Spinal cord (tissue), 10 donors: Measurements from ENCODE around the gene CDK1. TPM values are rescaled to one million over a fixed set of nuclear protein-coding genes. Genes with fewer than 3 reads are reported as not detected.

ENCODE experiments used
- DNase-seq, 6 donors: peaks; one replicate each; pipeline versions ENCODE4 v3.0.0 to v3.0.0-alpha.2; 2013 to 2015; ENCODE audit warnings: low spot score in 6 of 6, low read depth in 4 of 6
- H3K27ac ChIP-seq: one replicate; pipeline ENCODE4 v1.5.1; 2013; ENCODE audit warnings: low read depth, low read length, control low read depth
- H3K27me3 ChIP-seq: one replicate; pipeline ENCODE4 v1.6.1; 2013; ENCODE audit warnings: low read length; ENCODE audit not compliant: control insufficient read depth, insufficient read depth
- H3K36me3 ChIP-seq: one replicate; pipeline ENCODE4 v1.6.1; 2013; ENCODE audit warnings: low read length; ENCODE audit not compliant: control insufficient read depth, insufficient read depth
- H3K4me1 ChIP-seq: one replicate; pipeline ENCODE4 v1.6.1; 2013; ENCODE audit warnings: low read length; ENCODE audit not compliant: control insufficient read depth, insufficient read depth
- H3K4me3 ChIP-seq: one replicate; pipeline ENCODE4 v1.5.1; 2013; ENCODE audit warnings: low read depth, low read length, control low read depth
- H3K9me3 ChIP-seq: one replicate; pipeline ENCODE4 v1.6.1; 2013; ENCODE audit warnings: low read length; ENCODE audit not compliant: control insufficient read depth, insufficient read depth
- WGBS: methylation state at CpG from one replicate; pipeline ENCODE4 v1.1.5; 2013; ENCODE audit warnings: missing lambda C conversion rate; ENCODE audit not compliant: insufficient coverage; 5-methylcytosine and 5-hydroxymethylcytosine counted together
- polyA plus RNA-seq, 2 donors: library from polyadenylated mRNA; unstranded; fragments of 120-200 nt; gene quantifications; one replicate each; pipeline ENCODE4 v1.2.1, GENCODE V29; 2013; ENCODE audit not compliant: insufficient read length in 2 of 2
- total RNA-seq, 2 donors: library from RNA; depleted of rRNA in 1 of 2; stranded (reverse); fragments of 120-200 nt in 1 of 2; fragments of >200 nt in 1 of 2; gene quantifications; one replicate each; pipeline versions ENCODE4 v1.2.3 to v1.2.4, GENCODE V29; 2013 to 2014
- donor health status: healthy.

CDK1 gene
- total and polyA plus RNA-seq, 4 donors = 38.7 to 49.0 (median 45.0) TPM

DNA sequence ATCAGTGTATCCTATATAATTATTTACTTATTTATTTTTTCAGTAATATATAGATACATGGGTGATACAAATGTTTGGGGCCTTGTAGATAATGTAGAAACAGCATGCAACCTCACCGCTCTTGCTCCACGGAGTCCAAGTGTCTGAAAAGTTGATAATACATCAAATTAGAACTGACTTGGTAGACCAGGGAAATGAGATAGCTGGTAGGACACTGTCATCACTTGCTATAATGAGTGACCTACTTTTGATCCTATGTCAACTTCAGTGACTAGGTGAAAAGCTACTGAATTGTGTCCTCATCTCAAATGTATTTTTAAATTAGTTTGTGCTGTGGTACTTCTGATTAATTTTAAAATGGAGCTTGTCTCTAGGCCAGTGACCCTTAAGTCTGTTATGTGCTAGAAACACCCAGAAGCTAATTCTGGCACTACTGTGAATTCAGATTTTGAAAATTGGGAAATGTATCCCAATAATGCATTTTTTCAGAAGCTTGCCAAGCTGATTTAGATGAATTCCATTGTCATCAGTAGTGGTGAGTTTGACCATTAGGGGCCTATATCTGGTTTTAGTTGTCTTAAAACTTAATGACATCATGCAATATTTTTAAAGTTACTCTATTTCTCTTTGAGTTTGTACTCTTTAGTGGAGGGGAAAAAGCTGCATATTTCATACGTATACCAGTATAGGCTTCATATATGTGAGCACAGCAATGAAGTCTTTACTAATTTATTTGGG lies 17.4 kb downstream of the CDK1 start:
- Histone ChIP-seq H3K9me3 (no peaks in the 10 kb centered on the region), H3K4me1 (no peaks in the 10 kb centered on the region), H3K4me3 (no peak overlapping the region), H3K27me3 (no peaks in the 10 kb centered on the region), H3K36me3 (no peaks in the 10 kb centered on the region), H3K27ac (no peak overlapping the region)
- no CpG with 5 or more reads among the region's 3 CpGs for WGBS
- DNase-seq = no peak

DNA sequence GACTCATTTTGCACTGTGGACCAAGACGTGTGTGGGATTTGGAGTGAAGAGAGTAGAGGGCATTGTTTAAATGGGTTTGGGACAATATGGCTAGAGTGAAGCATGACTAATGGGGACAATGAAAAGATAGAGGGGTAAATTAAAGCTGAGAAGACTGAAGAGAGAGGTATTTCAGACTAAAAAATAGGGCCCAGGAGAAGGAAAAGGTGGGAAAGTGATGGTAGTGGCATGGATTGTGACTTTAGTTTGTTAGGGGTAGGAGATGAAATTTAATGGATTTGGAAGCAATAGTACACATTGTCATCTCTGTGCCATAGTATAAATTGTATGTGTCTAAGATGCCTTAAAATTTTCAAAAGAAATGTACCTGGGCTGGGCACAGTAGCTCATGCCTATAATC lies 18.2 kb downstream of the CDK1 start:
- H3K4me1 ChIP-seq = no peaks in the 10 kb centered on the region
- no peaks in the 10 kb centered on the region for H3K27me3 ChIP-seq
- no peak for DNase-seq
- no peak overlapping the region for H3K27ac ChIP-seq
- no peaks in the 10 kb centered on the region for H3K9me3 ChIP-seq
- no peaks in the 10 kb centered on the region for H3K36me3 ChIP-seq
- H3K4me3 ChIP-seq = no peak overlapping the region
- 43% methylated on average over 1 of the region's 1 CpG for WGBS

DNA sequence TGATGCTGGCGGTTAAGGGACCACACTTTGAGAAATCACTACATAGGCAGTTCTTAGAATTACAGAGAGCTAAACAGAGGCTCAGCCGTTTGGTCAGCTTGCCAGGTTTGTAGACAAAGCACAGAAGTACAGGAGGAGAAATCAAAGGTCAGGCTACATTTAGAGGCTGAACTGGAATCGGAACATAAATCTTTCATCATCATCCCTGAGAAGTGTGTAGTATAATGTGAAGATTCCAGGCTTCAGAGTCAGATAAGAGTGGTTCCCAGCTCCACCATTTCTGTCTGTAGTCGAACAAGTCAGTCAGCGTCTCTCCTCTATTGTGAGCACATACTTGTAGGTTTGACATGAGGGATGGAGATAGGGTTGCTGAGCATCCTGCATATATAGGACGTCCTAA lies 18.9 kb downstream of the CDK1 start:
- no peaks in the 10 kb centered on the region for H3K36me3 ChIP-seq
- no peaks in the 10 kb centered on the region for H3K4me1 ChIP-seq
- H3K27ac ChIP-seq = no peak overlapping the region
- no peaks in the 10 kb centered on the region for H3K9me3 ChIP-seq
- no peak for DNase-seq
- H3K4me3 ChIP-seq = no peak overlapping the region
- no peaks in the 10 kb centered on the region for H3K27me3 ChIP-seq
- WGBS = 64% methylated on average over 3 of the region's 6 CpGs

DNA sequence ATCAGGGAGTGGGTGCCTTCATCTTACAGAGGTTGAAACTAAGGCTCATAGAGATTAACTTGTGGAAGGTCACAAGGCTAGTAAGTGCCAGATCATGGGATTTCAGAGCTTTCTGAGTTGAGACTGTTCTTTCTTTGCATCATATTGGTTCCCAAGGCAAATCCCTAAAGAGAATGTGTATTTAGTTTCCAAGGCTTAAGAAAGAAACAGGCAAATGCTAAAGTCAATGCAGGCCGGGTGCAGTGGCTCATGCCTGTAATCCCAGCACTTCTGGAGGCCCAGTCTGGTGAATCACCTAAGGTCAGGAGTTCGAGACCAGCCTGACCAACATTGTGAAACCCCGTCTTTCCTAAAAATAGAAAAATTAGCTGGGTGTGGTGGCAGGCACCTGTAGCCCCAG lies 19.8 kb downstream of the CDK1 start:
- no peak for DNase-seq
- Histone ChIP-seq H3K4me3 (no peak overlapping the region), H3K27ac (no peak overlapping the region)

GRCh38 chr10:60798870-60799269 lies 20.6 kb downstream of the CDK1 start:
- WGBS = 96% methylated on average over 4 of the region's 4 CpGs
- Histone ChIP-seq H3K27me3 (no peaks in the 10 kb centered on the region), H3K36me3 (no peaks in the 10 kb centered on the region), H3K9me3 (no peaks in the 10 kb centered on the region), H3K27ac (no peak overlapping the region), H3K4me3 (no peak overlapping the region), H3K4me1 (no peaks in the 10 kb centered on the region)
- DNase-seq = no peak

More for the DNA sequence above, 19.8 kb downstream of the CDK1 start:
- no peaks in the 10 kb centered on the region for H3K27me3 ChIP-seq
- WGBS = 93% methylated on average over 3 of the region's 3 CpGs
- H3K9me3 ChIP-seq = no peaks in the 10 kb centered on the region
- H3K36me3 ChIP-seq = no peaks in the 10 kb centered on the region
- H3K4me1 ChIP-seq = no peaks in the 10 kb centered on the region

DNA sequence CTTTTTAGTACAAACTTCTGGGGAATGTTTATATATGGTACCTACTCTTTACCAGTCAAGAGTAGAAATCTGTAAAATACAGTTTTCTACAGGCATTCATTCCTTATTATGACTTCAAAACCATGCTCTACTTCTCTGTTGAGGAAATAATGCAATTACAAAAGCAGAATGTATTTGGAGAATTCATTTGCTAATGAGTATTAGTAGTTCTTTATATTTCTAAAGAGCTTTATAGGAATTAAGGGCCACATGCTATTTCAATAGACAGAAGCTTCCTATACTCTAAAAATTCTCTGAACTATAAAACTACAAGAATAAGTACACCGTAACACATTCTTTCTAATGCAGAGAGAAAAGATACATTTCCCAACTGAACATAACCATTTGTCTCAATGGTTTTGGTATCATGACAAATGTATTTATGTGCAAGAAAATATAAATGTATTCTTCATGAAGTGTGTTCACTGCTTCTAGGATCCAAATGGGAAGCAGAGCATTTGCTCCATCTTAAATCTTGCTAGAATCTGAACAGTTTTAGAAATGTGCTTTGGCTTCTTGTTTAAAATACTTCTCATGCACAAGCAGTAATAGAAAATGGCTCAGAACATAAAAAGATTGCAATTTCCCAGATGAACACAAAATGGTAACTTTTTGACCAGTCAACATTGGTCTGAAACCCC lies 21.8 kb downstream of the CDK1 start:
- Histone ChIP-seq H3K36me3 (no peaks in the 10 kb centered on the region), H3K4me1 (no peaks in the 10 kb centered on the region), H3K4me3 (no peak overlapping the region), H3K27me3 (no peaks in the 10 kb centered on the region), H3K27ac (no peak overlapping the region), H3K9me3 (no peaks in the 10 kb centered on the region)
- no CpG with 5 or more reads among the region's 1 CpG for WGBS
- DNase-seq = peak in 1 of 6 donors; percentile 56

- Histone ChIP-seq H3K36me3 (no peaks in the 10 kb centered on the region), H3K4me3 (no peak overlapping the region), H3K4me1 (no peaks in the 10 kb centered on the region), H3K27me3 (no peaks in the 10 kb centered on the region), H3K27ac (no peak overlapping the region), H3K9me3 (no peaks in the 10 kb centered on the region)
- no peak for DNase-seq
Observed at GRCh38 chr10:60800918-60801317, 22.6 kb downstream of the CDK1 start.

DNA sequence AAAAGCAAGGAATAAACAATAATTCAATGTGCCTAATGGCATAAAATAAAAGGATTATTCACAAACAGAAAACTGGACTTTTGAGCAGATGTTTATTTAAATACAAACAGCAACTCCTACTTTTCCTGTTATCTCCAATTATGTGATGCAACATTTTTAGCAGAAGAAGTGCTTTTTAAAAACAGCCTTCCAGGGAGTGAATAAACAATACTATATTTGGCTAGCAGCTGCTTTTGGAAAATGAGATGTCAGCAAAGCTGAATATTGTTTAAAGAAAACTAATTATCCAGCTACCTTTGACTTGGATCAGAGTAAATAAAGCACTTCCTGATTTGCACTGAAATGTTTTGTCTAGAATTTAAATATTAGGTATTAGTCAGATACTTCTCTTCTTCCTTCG lies 23.2 kb downstream of the CDK1 start:
- Histone ChIP-seq H3K27ac (no peak overlapping the region), H3K9me3 (no peaks in the 10 kb centered on the region), H3K4me3 (no peak overlapping the region), H3K27me3 (no peaks in the 10 kb centered on the region), H3K4me1 (no peaks in the 10 kb centered on the region), H3K36me3 (no peaks in the 10 kb centered on the region)
- DNase-seq = no peak
- no CpG with 5 or more reads among the region's 1 CpG for WGBS

DNA sequence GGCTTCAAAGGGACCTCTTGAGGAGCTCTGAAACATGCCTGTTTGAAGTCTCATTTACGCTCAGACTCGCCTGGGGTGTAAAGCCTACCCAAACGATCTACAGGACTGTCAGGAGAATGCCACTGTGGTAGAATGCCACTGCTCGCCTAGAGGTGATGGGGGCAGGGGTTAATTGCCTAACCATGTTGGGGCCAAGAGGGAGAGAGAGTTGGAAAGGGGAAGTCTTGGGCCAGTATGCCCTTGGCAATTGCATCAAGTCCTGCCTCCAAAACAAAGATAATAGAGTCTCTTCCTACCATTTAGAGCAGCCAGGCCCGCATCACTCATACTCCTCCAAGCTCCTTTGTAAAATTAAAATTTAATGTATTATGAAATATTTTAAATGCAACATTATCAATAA lies 25.2 kb downstream of the CDK1 start:
- H3K27me3 ChIP-seq = no peaks in the 10 kb centered on the region
- no peak overlapping the region for H3K4me3 ChIP-seq
- no peak for DNase-seq
- no peaks in the 10 kb centered on the region for H3K9me3 ChIP-seq
- H3K27ac ChIP-seq = no peak overlapping the region
- no peaks in the 10 kb centered on the region for H3K4me1 ChIP-seq
- no peaks in the 10 kb centered on the region for H3K36me3 ChIP-seq
- no CpG with 5 or more reads among the region's 5 CpGs for WGBS

DNA sequence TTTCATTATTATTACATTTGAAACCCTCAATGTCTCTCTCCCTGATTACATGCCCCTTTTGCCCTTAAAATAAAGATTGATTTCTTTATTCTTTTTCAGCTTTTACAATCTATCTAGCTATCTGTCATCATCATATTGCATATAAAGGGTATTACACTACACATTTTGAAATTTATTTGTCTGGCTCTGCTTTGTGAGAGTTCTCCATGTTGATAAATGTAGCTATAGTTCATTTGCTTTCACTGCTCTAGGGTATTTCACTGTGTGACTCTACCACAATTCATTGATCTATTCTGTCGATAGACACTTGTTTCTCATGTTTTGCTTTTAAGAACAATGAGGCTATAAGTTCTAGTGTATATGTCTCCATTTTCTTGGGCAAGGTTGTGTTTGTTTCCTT lies 25.6 kb downstream of the CDK1 start:
- DNase-seq = peak in 1 of 6 donors; percentile 37
- no peaks in the 10 kb centered on the region for H3K27me3 ChIP-seq
- H3K4me3 ChIP-seq = no peak overlapping the region
- WGBS = no CpG with 5 or more reads among the region's 1 CpG
- H3K27ac ChIP-seq = no peak overlapping the region
- no peaks in the 10 kb centered on the region for H3K9me3 ChIP-seq
- no peaks in the 10 kb centered on the region for H3K36me3 ChIP-seq
- no peaks in the 10 kb centered on the region for H3K4me1 ChIP-seq
